HL-60 (cell line): ENCODE results near the gene PKDREJ.

Experiments
- GABPA ChIP-seq: IDR thresholded peaks from 2 replicates; pipeline ENCODE4 v1.6.1; 2012; ENCODE audit warnings: low read depth
- POLR2AphosphoS5 ChIP-seq: IDR thresholded peaks from 2 replicates; pipeline ENCODE4 v1.6.1; 2012; ENCODE audit warnings: low read depth
- TF ChIP-seq, protein P1 (sequence below): IDR thresholded peaks from one replicate; pipeline ENCODE4 v1.5.1; 2011; ENCODE audit warnings: low read length, control low read depth, inconsistent platforms; ENCODE audit not compliant: insufficient read depth

GRCh38 chr22:46251816-46252380, 11.2 kb downstream of the PKDREJ start:
- TF ChIP-seq POLR2AphosphoS5 (no peak), GABPA (no peak)
- TF ChIP-seq, protein P1, sequence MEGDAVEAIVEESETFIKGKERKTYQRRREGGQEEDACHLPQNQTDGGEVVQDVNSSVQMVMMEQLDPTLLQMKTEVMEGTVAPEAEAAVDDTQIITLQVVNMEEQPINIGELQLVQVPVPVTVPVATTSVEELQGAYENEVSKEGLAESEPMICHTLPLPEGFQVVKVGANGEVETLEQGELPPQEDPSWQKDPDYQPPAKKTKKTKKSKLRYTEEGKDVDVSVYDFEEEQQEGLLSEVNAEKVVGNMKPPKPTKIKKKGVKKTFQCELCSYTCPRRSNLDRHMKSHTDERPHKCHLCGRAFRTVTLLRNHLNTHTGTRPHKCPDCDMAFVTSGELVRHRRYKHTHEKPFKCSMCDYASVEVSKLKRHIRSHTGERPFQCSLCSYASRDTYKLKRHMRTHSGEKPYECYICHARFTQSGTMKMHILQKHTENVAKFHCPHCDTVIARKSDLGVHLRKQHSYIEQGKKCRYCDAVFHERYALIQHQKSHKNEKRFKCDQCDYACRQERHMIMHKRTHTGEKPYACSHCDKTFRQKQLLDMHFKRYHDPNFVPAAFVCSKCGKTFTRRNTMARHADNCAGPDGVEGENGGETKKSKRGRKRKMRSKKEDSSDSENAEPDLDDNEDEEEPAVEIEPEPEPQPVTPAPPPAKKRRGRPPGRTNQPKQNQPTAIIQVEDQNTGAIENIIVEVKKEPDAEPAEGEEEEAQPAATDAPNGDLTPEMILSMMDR = no peak
